Measurements from ENCODE around the gene OARD1.

OARD1 gene

GRCh38 chr6:41071923-41072835, at the start of gene OARD1 (continued):
- TF ChIP-seq ZNF24 (tag by site-specific recombination; IDR thresholded peaks at IDR 0.05) (peak; percentile 64; the same call in 1 of the 2 replicates), GLI4 (tag by site-specific recombination; IDR thresholded peaks at IDR 0.05) (no peak), ZNF776 (tag by site-specific recombination; IDR thresholded peaks at IDR 0.05; ENCODE audit: borderline replicate concordance) (no peak), SETDB1 (IDR thresholded peaks at IDR 0.05; ENCODE audit: insufficient read length, low read length) (no peak), AEBP2 (tag by site-specific recombination; IDR thresholded peaks at IDR 0.05; ENCODE audit: borderline replicate concordance) (no peak), ZIC2 (tag by site-specific recombination; IDR thresholded peaks at IDR 0.05) (no peak; the same call in 1 of the 2 replicates), ZNF629 (tag by site-specific recombination; IDR thresholded peaks at IDR 0.05) (peak; percentile 73), ZNF549 (tag by site-specific recombination; IDR thresholded peaks at IDR 0.05) (no peak), ZNF416 (tag by site-specific recombination; IDR thresholded peaks at IDR 0.05) (no peak), KLF16 (tag by site-specific recombination; IDR thresholded peaks at IDR 0.05) (0 out of 2 replicates have a peak, but pooled peaks have one; percentile 22), TSHZ1 (tag by site-specific recombination; IDR thresholded peaks at IDR 0.05; ENCODE audit: borderline replicate concordance) (no peak), ZNF555 (tag by site-specific recombination; conservative IDR thresholded peaks at IDR 0.05) (no peak), ZBTB11 (tag by site-specific recombination; conservative IDR thresholded peaks at IDR 0.05; ENCODE audit: low read depth) (peak; percentile 92), ZNF610 (tag by site-specific recombination; IDR thresholded peaks at IDR 0.05; ENCODE audit: borderline replicate concordance) (no peak), ZBTB44 (tag by site-specific recombination; IDR thresholded peaks at IDR 0.05) (no peak), KLF7 (tag by site-specific recombination; IDR thresholded peaks at IDR 0.05; ENCODE audit: borderline replicate concordance) (no peak), ZNF23 (tag by site-specific recombination; IDR thresholded peaks at IDR 0.05; ENCODE audit: borderline replicate concordance) (no peak), ZNF558 (tag by site-specific recombination; IDR thresholded peaks at IDR 0.05) (no peak), ZNF518A (tag by site-specific recombination; conservative IDR thresholded peaks at IDR 0.05; ENCODE audit: low read depth) (peak; percentile 74), ZNF157 (tag by site-specific recombination; IDR thresholded peaks at IDR 0.05) (no peak)

All from HEK293 (cell line).